HG02623 (cell line): Measurements from ENCODE around the gene GALNT8.
"Not testable (repeated sequence)": the region's sequence is repeated elsewhere in the genome, so short reads cannot be mapped to it uniquely, and the experiment has no call there.

Experiments used
- ATAC-seq: cut with Tn5 transposase; IDR thresholded peaks from one replicate; pipeline ENCODE4 v1.9.1; 2021; ENCODE audit warnings: moderate library complexity; ENCODE audit not compliant: unreplicated experiment

GALNT8 gene

GRCh38 chr12:4742416-4742970, 22.3 kb downstream of the GALNT8 start:
- no peak for ATAC-seq

GRCh38 chr12:4743046-4743445, 22.8 kb downstream of the GALNT8 start:
- ATAC-seq: no peak

- no peak for ATAC-seq
Measured at GRCh38 chr12:4744709-4745108, 24.5 kb downstream of the GALNT8 start.

- no peak for ATAC-seq
Measured at GRCh38 chr12:4745249-4745648, 25.0 kb downstream of the GALNT8 start.

GRCh38 chr12:4751654-4752053, 31.5 kb downstream of the GALNT8 start:
- ATAC-seq: not testable (repeated sequence)

- no peak for ATAC-seq
Measured at GRCh38 chr12:4762773-4763172, 42.6 kb downstream of the GALNT8 start.

- no peak for ATAC-seq
Measured at GRCh38 chr12:4763549-4763948, 43.3 kb downstream of the GALNT8 start.

GRCh38 chr12:4766445-4766844, 46.2 kb downstream of the GALNT8 start:
- ATAC-seq: no peak

GRCh38 chr12:4767186-4767585, 47.0 kb downstream of the GALNT8 start:
- no peak for ATAC-seq

- ATAC-seq: no peak
Measured at GRCh38 chr12:4768341-4768740, 48.1 kb downstream of the GALNT8 start.

- ATAC-seq: no peak
Measured at GRCh38 chr12:4769073-4769472, 48.9 kb downstream of the GALNT8 start.

GRCh38 chr12:4771172-4771959, 51.2 kb downstream of the GALNT8 start:
- no peak for ATAC-seq

GRCh38 chr12:4771960-4772566, 51.9 kb downstream of the GALNT8 start:
- no peak for ATAC-seq

GRCh38 chr12:4775936-4776335, 55.7 kb downstream of the GALNT8 start:
- no peak for ATAC-seq

- no peak for ATAC-seq
Measured at GRCh38 chr12:4779749-4780148, 59.5 kb downstream of the GALNT8 start.

- ATAC-seq: no peak
Measured at GRCh38 chr12:4780641-4781611, 60.7 kb downstream of the GALNT8 start.

- no peak for ATAC-seq
Measured at GRCh38 chr12:4784404-4785054, 64.3 kb downstream of the GALNT8 start.

GRCh38 chr12:4786795-4787194, 66.6 kb downstream of the GALNT8 start:
- no peak for ATAC-seq

- ATAC-seq: no peak
Measured at GRCh38 chr12:4787965-4788364, 67.8 kb downstream of the GALNT8 start.

GRCh38 chr12:4789776-4790175, 69.6 kb downstream of the GALNT8 start:
- ATAC-seq: no peak

GRCh38 chr12:4791497-4791896, 71.3 kb downstream of the GALNT8 start:
- ATAC-seq: no peak
